CD1c-positive myeloid dendritic cell (primary cell): ENCODE measurements around the gene ANXA4.

Experiments used
- DNase-seq: peaks from one replicate; pipeline ENCODE4 v3.0.0-alpha.2; 2016; ENCODE audit errors: extremely low spot score

ANXA4 gene

GRCh38 chr2:69844560-69844959 lies 102.6 kb downstream of the ANXA4 start:
- no peak for DNase-seq

GRCh38 chr2:69846182-69847067 lies 104.5 kb downstream of the ANXA4 start:
- DNase-seq = no peak

- DNase-seq = no peak
These were observed 105.3 kb downstream of the ANXA4 start for GRCh38 chr2:69847068-69847828.

- no peak for DNase-seq
These were observed 106.4 kb downstream of the ANXA4 start for GRCh38 chr2:69848186-69848790.

- no peak for DNase-seq
These were observed 116.3 kb downstream of the ANXA4 start for GRCh38 chr2:69858261-69858660.

- DNase-seq = no peak
These were observed 121.4 kb downstream of the ANXA4 start for GRCh38 chr2:69863298-69863697.
